ENCODE measurements around the gene CCPG1. TPM values are rescaled to one million over a fixed set of nuclear protein-coding genes. Genes with fewer than 3 reads are reported as not detected.
A peak's percentile ranks its signal among the peaks of the same experiment; 100 is the strongest.

CCPG1 gene
- total and polyA plus RNA-seq, 2 of the 13 experiments (the other 11 are each of a cell fraction or from before 2014, with no cell fraction given) = 16.1 to 19.5 TPM

DNA sequence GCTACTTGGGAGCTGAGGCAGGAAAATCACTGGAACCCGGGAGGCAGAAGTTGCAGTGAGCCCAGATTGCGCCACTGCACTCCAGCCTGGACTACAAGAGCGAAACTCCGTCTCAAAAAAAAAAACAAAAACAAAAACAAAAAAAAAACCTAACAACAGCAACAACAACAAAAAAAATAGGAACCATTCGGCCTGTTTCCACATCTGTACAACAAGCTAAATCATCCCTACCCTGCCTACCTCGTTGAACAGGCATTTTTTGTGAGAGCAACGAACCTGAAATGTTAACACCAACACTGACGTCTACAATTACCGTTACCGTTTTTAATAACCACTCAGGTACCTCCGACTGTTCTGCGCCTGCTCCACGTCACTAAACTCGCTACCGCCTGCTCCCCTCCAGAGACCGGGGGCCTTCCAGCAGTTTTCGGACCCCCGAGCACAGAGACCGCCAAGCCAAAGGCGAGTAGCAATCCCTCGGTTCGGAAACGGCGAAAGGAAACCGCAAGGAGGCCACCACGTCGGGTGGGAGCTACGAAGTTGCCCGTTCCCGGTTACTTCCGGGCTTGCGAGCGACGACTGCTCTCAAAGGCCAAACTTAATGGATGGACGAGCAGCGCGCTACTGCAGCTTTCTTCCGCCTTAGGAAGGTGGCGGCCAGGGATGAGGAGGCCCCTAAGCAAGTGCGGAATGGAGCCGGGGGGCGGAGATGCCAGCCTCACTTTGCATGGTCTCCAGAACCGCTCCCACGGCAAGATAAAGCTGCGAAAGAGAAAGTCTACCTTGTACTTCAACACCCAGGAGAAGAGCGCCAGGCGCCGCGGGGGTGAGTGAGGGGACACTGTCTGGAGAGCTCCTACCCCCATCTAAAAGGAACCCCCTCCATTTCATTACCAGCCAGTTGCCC is 89.3 kb downstream of the CCPG1 start, which contains the start of the genes PIGB and PIGBOS1 (continued):
- TF ChIP-seq NR2C2 (CRISPR knock-in tag; IDR thresholded peaks at IDR 0.05; ENCODE audit: borderline replicate concordance) (peak; percentile 75), ZNF234 (CRISPR knock-in tag; conservative IDR thresholded peaks at IDR 0.05) (no peak), ZNF530 (CRISPR knock-in tag; IDR thresholded peaks at IDR 0.05; ENCODE audit: low read depth) (no peak), PRPF4 (IDR thresholded peaks at IDR 0.05; ENCODE audit: low read depth, low read length, poor library complexity, severe bottlenecking) (no peak), XRCC5 (optimal IDR thresholded peaks at IDR 0.05; ENCODE audit: low read length) (peak; percentile 93), RXRA (CRISPR knock-in tag; IDR thresholded peaks at IDR 0.05) (0 out of 2 replicates have a peak, but pooled peaks have one; percentile 47), PHF8 (CRISPR knock-in tag; IDR thresholded peaks at IDR 0.05) (peak; percentile 92), ZNF766 (CRISPR knock-in tag; IDR thresholded peaks at IDR 0.05; ENCODE audit: borderline replicate concordance) (0 out of 2 replicates have a peak, but pooled peaks have one; percentile 29), ZNF629 (CRISPR knock-in tag; conservative IDR thresholded peaks at IDR 0.05) (peak; percentile 28; the same call in 1 of the 2 replicates), ZBTB8A (CRISPR knock-in tag; IDR thresholded peaks at IDR 0.05; ENCODE audit: borderline replicate concordance, low read depth) (no peak)
- TF ChIP-seq, protein P1, sequence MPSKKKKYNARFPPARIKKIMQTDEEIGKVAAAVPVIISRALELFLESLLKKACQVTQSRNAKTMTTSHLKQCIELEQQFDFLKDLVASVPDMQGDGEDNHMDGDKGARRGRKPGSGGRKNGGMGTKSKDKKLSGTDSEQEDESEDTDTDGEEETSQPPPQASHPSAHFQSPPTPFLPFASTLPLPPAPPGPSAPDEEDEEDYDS (CRISPR knock-in tag; IDR thresholded peaks at IDR 0.05) = peak; percentile 63; the same call in 1 of the 2 replicates
- TF ChIP-seq, protein P2, sequence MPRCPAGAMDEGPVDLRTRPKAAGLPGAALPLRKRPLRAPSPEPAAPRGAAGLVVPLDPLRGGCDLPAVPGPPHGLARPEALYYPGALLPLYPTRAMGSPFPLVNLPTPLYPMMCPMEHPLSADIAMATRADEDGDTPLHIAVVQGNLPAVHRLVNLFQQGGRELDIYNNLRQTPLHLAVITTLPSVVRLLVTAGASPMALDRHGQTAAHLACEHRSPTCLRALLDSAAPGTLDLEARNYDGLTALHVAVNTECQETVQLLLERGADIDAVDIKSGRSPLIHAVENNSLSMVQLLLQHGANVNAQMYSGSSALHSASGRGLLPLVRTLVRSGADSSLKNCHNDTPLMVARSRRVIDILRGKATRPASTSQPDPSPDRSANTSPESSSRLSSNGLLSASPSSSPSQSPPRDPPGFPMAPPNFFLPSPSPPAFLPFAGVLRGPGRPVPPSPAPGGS (CRISPR knock-in tag; IDR thresholded peaks at IDR 0.05) = 0 out of 2 replicates have a peak, but pooled peaks have one; percentile 56
- TF ChIP-seq, protein P3, sequence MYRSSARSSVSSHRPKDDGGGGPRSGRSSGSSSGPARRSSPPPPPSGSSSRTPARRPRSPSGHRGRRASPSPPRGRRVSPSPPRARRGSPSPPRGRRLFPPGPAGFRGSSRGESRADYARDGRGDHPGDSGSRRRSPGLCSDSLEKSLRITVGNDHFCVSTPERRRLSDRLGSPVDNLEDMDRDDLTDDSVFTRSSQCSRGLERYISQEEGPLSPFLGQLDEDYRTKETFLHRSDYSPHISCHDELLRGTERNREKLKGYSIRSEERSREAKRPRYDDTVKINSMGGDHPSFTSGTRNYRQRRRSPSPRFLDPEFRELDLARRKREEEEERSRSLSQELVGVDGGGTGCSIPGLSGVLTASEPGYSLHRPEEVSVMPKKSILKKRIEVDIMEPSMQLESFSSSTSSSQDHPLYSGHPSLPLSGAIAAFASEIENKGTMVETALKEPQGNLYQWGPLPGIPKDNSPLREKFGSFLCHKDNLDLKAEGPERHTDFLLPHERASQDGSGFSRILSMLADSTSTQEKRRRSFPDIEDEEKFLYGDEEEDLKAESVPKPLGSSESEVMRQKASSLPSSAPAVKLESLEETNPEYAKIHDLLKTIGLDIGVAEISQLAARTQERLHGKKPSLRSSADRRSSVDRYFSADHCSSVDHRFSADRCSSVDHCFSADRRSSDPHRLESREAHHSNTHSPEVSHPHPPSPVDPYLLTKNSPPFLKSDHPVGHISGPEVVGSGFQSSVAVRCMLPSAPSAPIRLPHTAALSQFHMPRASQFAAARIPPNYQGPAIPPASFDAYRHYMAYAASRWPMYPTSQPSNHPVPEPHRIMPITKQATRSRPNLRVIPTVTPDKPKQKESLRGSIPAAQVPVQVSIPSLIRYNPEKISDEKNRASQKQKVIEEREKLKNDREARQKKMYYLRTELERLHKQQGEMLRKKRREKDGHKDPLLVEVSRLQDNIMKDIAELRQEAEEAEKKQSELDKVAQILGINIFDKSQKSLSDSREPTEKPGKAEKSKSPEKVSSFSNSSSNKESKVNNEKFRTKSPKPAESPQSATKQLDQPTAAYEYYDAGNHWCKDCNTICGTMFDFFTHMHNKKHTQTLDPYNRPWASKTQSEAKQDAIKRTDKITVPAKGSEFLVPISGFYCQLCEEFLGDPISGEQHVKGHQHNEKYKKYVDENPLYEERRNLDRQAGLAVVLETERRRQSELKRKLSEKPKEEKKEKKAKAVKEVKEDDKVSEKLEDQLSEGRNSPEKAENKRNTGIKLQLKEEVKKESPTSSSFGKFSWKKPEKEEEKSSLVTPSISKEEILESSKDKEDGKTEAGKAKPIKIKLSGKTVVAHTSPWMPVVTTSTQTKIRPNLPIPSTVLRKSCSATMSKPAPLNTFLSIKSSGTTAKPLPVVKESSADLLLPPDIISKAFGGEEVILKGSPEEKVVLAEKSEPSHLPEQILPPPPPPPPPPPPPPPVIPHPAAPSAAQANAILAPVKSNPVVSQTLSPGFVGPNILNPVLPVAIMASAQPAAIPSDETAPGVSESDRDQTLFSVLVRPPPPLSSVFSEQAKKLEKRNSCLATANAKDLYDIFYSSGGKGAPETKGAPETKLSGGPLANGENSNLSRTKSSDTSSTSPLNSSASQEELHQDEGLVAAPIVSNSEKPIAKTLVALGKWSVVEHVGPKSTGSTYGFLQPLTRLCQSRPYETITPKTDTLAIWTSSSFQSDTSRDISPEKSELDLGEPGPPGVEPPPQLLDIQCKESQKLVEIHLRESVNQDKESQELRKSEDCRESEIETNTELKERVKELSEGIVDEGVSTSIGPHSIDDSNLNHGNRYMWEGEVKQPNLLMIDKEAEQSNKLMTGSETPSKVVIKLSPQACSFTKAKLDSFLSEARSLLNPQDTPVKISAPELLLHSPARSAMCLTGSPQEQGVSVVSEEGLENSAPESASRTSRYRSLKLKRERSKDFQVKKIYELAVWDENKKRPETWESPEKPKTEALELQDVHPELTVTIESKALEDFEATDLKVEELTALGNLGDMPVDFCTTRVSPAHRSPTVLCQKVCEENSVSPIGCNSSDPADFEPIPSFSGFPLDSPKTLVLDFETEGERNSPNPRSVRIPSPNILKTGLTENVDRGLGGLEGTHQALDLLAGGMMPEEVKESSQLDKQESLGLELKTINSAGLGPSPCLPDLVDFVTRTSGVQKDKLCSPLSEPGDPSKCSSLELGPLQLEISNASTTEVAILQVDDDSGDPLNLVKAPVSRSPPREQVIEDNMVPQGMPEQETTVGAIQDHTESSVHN (CRISPR knock-in tag; IDR thresholded peaks at IDR 0.05) = 0 out of 2 replicates have a peak, but pooled peaks have one; percentile 52
- TF ChIP-seq, protein P4, sequence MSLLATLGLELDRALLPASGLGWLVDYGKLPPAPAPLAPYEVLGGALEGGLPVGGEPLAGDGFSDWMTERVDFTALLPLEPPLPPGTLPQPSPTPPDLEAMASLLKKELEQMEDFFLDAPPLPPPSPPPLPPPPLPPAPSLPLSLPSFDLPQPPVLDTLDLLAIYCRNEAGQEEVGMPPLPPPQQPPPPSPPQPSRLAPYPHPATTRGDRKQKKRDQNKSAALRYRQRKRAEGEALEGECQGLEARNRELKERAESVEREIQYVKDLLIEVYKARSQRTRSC (CRISPR knock-in tag; IDR thresholded peaks at IDR 0.05; ENCODE audit: low read depth) = no peak
- TF ChIP-seq, protein P5, sequence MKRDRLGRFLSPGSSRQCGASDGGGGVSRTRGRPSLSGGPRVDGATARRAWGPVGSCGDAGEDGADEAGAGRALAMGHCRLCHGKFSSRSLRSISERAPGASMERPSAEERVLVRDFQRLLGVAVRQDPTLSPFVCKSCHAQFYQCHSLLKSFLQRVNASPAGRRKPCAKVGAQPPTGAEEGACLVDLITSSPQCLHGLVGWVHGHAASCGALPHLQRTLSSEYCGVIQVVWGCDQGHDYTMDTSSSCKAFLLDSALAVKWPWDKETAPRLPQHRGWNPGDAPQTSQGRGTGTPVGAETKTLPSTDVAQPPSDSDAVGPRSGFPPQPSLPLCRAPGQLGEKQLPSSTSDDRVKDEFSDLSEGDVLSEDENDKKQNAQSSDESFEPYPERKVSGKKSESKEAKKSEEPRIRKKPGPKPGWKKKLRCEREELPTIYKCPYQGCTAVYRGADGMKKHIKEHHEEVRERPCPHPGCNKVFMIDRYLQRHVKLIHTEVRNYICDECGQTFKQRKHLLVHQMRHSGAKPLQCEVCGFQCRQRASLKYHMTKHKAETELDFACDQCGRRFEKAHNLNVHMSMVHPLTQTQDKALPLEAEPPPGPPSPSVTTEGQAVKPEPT (CRISPR knock-in tag; IDR thresholded peaks at IDR 0.05; ENCODE audit: low read depth) = no peak

All from HepG2 (cell line).